ENCODE measurements around the gene CYRIA.

The CYRIA gene

GRCh38 chr2:16626997-16627605 lies 38.5 kb downstream of the CYRIA start:
- no peak for DNase-seq

DNA sequence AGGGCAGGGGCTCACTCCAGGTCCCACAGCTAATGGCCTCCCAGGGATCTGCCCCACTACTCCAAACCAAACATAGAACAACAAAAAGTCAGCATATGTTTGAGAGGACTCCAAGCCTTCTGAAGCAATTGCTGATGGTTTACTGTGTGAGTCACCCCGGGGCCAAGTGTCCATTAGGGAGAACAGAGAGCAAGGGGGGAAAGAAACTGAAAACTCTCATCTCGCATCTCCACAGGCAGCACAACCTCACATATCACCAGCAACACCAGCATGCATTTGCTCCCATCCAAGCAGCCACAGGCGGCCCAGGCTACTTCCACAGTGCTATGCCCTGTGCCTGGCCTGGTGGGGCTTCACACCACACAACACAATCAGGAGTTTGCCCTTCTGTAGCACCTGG lies 39.1 kb downstream of the CYRIA start:
- no peak for DNase-seq

DNA sequence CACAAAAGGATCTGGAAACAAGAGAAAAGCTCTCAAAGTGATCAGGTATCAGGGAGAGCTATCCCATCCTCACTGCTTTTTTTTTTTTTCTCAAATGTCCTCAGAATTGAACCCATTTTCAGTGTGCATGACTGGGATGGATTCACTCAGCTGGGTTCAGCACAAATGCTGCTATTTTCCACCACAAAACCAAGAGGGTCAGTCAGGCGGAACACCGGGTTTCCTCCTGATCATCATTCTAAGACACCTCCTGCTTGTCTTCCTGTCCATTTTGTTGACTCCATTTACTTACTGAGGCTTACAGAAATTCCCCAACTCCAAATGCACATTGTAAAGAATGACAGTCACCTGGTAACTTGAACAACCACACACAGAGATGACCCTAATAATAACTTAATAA lies 39.9 kb downstream of the CYRIA start:
- DNase-seq, result no peak

DNA sequence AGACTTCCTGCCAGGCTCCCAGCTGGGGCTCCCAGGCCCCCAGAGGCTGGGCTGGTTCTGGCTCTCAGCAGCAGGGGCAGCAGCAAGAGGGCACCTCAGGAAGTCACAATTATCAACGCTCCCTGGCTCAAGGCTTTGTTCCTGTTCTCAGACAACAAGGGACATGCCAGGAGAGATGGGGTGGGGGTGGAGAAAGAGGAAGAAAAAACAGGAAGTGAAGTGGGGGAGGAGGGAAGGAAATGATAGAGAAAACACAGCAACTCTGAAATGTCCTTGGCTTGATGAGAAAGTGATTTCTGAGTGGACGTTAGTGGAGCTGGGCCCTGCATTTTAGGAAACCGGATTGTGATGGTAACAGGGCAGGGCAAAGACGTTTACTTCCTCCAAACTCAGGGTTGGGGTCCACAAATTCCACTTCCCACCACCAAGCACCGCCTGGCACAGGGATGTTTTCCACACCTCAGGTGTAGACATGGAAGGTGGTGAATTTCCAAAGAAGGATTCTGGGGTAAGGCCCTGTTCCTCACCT lies 40.4 kb downstream of the CYRIA start:
- DNase-seq, result no peak

GRCh38 chr2:16624436-16624780 lies 41.2 kb downstream of the CYRIA start:
- no peak for DNase-seq

DNA sequence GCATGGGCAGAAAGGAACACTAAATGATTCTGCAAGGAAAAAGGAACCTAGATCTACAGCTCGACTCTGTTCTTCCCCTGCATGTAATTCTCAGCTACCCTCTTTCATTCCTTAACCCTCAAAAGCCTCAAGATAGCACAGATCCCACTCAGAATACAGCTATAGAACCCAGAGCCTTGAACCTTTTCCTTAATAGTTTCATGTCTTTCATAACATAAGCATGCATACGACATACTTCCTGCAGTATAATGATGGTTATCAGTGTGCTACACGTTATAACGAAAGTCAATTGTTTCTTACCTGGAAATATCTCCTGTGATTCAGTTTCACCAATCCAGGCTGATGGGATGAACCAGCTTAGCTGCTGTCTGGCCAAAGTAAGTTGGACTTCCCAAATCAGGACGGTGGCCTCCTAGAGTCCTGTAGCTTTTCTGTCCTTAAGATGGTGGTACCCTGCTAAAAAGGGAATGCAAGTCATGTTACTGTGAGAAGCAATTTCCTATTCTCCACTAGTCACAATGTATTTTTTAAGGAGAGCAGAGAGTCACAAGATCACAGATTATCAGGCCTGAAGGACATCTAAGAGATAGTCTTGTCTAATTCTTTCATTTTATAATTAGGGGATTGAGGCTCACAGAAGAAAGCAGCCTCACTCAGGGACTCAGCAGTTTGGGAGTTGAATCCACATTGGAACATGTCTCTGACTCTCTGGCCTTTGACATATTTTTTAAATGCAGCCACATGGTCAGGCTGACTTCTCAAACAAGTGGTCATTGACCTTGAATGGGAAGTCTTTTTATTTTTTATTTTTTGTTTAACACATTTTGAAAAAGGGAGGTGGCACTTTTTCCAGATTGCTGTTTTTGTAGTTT lies 41.8 kb downstream of the CYRIA start:
- DNase-seq, result no peak

- no peak for DNase-seq
Measured at GRCh38 chr2:16623031-16623430, 42.6 kb downstream of the CYRIA start.

DNA sequence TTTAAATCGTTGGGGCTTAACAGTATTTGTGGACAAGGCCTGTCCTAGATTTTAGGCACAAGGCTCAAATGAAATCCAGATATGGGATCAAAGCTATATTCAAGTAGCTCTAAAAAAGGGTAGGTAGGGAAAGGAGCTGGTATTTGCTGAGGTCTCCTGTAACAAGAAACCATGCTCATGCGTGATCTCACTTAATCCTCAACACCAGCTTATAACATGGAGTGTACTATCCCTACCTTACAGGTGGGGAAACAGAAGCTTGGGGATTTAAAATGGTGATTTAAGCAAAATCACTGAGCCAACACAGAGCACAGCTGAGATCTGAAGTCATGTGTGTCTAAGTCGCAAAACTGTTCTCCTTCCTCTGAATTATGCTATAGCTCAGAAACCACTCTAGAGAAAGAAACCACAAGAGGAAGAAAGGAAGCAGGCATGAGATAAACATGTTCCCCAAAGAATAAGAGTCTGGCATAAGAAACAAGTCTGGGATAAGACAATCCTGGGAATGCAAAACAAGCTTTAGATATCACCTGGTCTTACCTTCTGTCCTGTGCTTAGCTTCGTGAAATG lies 43.1 kb downstream of the CYRIA start:
- no peak for DNase-seq

GRCh38 chr2:16621316-16621715 lies 44.3 kb downstream of the CYRIA start:
- DNase-seq, result no peak

DNA sequence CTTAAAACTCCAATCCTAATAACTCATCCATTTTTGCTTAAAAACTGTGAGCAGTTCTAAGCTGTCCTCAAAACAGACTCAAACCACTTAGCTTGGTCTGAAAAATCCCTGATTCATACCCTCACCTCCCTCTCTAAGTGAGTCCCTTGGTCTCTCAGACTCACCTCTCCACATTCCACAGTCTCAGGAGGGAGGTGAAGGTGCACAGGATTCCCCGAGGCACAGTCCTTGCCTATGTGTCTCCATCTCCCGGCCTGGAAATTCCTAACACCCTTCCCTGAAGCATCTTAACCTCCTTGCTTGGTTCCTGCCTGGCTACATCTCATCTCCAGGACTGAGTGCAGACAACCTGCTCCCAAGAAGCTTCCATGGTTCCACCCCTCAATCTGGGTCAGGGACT lies 45.0 kb downstream of the CYRIA start:
- DNase-seq, result no peak

DNA sequence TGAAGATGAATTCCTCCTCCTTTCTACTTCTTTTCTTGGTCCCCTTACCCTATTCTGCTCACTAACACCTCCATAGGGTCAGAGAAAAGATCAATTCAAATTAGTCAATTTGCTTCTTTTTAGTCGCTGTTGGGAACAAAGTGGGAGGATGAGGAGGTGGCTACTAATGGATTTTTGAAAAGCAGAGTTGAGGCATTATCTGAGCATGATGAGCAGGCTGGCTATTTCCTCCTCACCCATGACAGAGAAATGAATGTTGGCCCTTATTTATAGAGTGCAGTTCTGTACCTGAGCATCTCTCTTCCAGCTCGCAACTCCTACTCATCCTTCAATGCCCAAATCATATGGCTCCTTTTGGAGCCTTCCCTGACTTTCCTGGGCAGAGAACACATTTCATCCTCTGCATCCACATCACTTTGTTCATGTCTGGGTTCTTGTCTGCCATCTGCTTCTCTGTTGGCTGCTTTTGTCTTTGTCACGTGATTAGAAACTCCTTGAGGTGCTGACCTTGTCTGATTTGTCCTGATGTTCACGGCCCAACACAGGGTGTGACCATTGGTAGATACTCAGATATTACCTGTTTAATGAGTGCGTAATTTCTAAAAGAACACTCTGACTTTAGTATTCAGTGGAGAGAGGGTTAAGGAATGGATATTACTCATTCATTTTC lies 45.9 kb downstream of the CYRIA start:
- DNase-seq, result no peak

- DNase-seq, result no peak
Measured at GRCh38 chr2:16617282-16618266, 48.1 kb downstream of the CYRIA start.

All from right forelimb (tissue), 1 donor.